Endothelial cell of umbilical vein (primary cell): ENCODE data around the gene THAP4. TPM values are rescaled to one million over a fixed set of nuclear protein-coding genes. Genes with fewer than 3 reads are reported as not detected.

Source experiments
- BruUV-seq: library from RNA; stranded (reverse); fragments of 400-500 nt; replicated peaks from 2 replicates; lab custom pipeline; 2021; lab: Mats Ljungman, UMichigan
- CTCF ChIA-PET: fragments of 300-600, 350-600 bp; sonication (Branson Sonifier 250); formaldehyde crosslinking; loops from one replicate; lab custom pipeline; 2021; ENCODE audit warnings: antibody characterized with exemption, inconsistent platforms; lab: Charles Lee
- POLR2A ChIA-PET: fragments of 300-600, 350-600 bp; sonication (Branson Sonifier 250); formaldehyde crosslinking; loops from one replicate; lab custom pipeline; 2021; ENCODE audit warnings: antibody characterized with exemption, inconsistent platforms; lab: Charles Lee
- DNase-seq: peaks from one replicate; pipeline ENCODE4 v3.0.0-alpha.2; 2011; ENCODE audit warnings: low read depth, low spot score
- FAIRE-seq: peaks from 2 replicates; lab custom pipeline; 2011; peaks lifted over from hg19 to GRCh38; lab: Jason Lieb, UNC
- H2AFZ ChIP-seq: 2 replicates; pipeline ENCODE4 v1.6.0; 2012; ENCODE audit warnings: low read depth, low read length, control low read depth, inconsistent platforms
- H3K27ac ChIP-seq: 2 replicates; pipeline ENCODE4 v1.5.1; 2011; ENCODE audit warnings: low read depth, mild to moderate bottlenecking, control low read depth, low read length, moderate library complexity; ENCODE audit not compliant: insufficient read depth
- H3K27me3 ChIP-seq, 2 experiments: 2 replicates each; pipeline versions ENCODE4 v1.6.0 to v1.6.1; 2011; ENCODE audit warnings: low read length in 2 of 2, mixed read lengths in 1 of 2; ENCODE audit not compliant: control insufficient read depth in 2 of 2, insufficient read depth in 2 of 2
- H3K36me3 ChIP-seq, 2 experiments: 2 replicates in 1 of 2; 3 replicates in 1 of 2; pipeline ENCODE4 v1.5.1; 2011; ENCODE audit warnings: low read length in 2 of 2, mild to moderate bottlenecking in 1 of 2, moderate library complexity in 1 of 2; ENCODE audit not compliant: control insufficient read depth in 2 of 2, insufficient read depth in 2 of 2; ENCODE audit errors: extremely low read depth in 1 of 2
- H3K4me1 ChIP-seq: 3 replicates; pipeline ENCODE4 v1.5.1; 2011; ENCODE audit warnings: mild to moderate bottlenecking, low read length; ENCODE audit not compliant: control insufficient read depth, insufficient read depth; ENCODE audit errors: extremely low read depth
- H3K4me2 ChIP-seq: 2 replicates; pipeline ENCODE4 v1.6.1; 2011; ENCODE audit warnings: low read length, control low read depth, mixed read lengths; ENCODE audit not compliant: insufficient read depth
- H3K4me3 ChIP-seq, 3 experiments: fragments of 200-600 bp in 1 of 3; sonication (generic), shearing (Covaris generic) in 1 of 3; replicated peaks in 1 of 3; 2 replicates each; pipeline ENCODE4 v1.5.1; 2011 to 2016; ENCODE audit warnings: control low read depth in 3 of 3, low read length in 3 of 3, mild to moderate bottlenecking in 2 of 3, inconsistent platforms in 1 of 3, low read depth in 1 of 3, moderate library complexity in 1 of 3; ENCODE audit not compliant: insufficient read depth in 1 of 3
- H3K79me2 ChIP-seq: 2 replicates; pipeline ENCODE4 v1.6.0; 2012; ENCODE audit warnings: low read length, inconsistent platforms; ENCODE audit not compliant: control insufficient read depth, insufficient read depth
- H3K9ac ChIP-seq: replicated peaks from 2 replicates; pipeline ENCODE3; 2011; ENCODE audit warnings: low read length, control low read depth; ENCODE audit not compliant: insufficient read depth; ENCODE audit errors: extremely low read depth
- H3K9me1 ChIP-seq: replicated peaks from 3 replicates; pipeline ENCODE4 v1.6.0; 2011; ENCODE audit warnings: mild to moderate bottlenecking, low read length; ENCODE audit not compliant: control insufficient read depth, insufficient read depth; ENCODE audit errors: extremely low read depth
- H3K9me3 ChIP-seq: replicated peaks from 2 replicates; pipeline ENCODE4 v1.5.1; 2012; ENCODE audit warnings: low read length, inconsistent platforms; ENCODE audit not compliant: control insufficient read depth, insufficient read depth
- H4K20me1 ChIP-seq: replicated peaks from 2 replicates; pipeline ENCODE3; 2011; ENCODE audit warnings: mild to moderate bottlenecking, low read length; ENCODE audit not compliant: control insufficient read depth, insufficient read depth; ENCODE audit errors: extremely low read depth
- FOS ChIP-seq: IDR thresholded peaks from 2 replicates; pipeline ENCODE4 v1.6.1; 2011; ENCODE audit warnings: mild to moderate bottlenecking, low read length, moderate library complexity, borderline replicate concordance; ENCODE audit not compliant: insufficient read depth
- MAX ChIP-seq: IDR thresholded peaks from 2 replicates; pipeline ENCODE4 v1.6.1; 2011; ENCODE audit not compliant: insufficient read depth, insufficient read length
- POLR2AphosphoS5 ChIP-seq: IDR thresholded peaks from 2 replicates; pipeline ENCODE4 v1.6.1; 2012; ENCODE audit warnings: low read depth, mild to moderate bottlenecking, control low read depth, low read length, moderate library complexity; ENCODE audit not compliant: insufficient read depth
- dilution Hi-C: fragments of 300-500 bp; cut with MboI; formaldehyde crosslinking; loops from one replicate; pipeline ENCODE4 v1.15.0; 2019; ENCODE audit warnings: low sequenced_read_pairs; ENCODE audit not compliant: extremely low pct_ligation_motif_present
- intact Hi-C: fragments of 100-400 bp; cut with micrococcal nuclease; formaldehyde crosslinking; loops from one replicate; pipeline ENCODE4 v1.10.0; 2022
- polyA plus RNA-seq, 4 experiments: library from polyadenylated mRNA; depleted of rRNA in 3 of 4; stranded (reverse) in 3 of 4; unstranded in 1 of 4; fragments of >200 nt; gene quantifications; 2 replicates each; pipeline versions ENCODE4 v1.2.1 to v1.2.3, GENCODE V29; 2011 to 2012; ENCODE audit warnings: missing spikeins in 1 of 4
- total RNA-seq: library from RNA; stranded (reverse); gene quantifications from 2 replicates; pipeline ENCODE4 v1.2.3, GENCODE V29; 2021

THAP4 gene
- total and polyA plus RNA-seq, 2 donors (not counting 3 experiments of a cell fraction or from before 2014, with no cell fraction given), result 45.4 to 47.4 TPM

GRCh38 chr2:241545523-241546473, 91.2 kb downstream of the THAP4 start:
- no peak for FAIRE-seq
- no peak overlapping the region for H3K27ac ChIP-seq
- H4K20me1 ChIP-seq, result no peaks in the 10 kb centered on the region
- peaks cover 39% of the 10 kb centered on the region for H3K4me1 ChIP-seq
- H3K36me3 ChIP-seq, result no peaks in the 10 kb centered on the region
- no peak overlapping the region for H3K4me3 ChIP-seq
- no peaks in the 10 kb centered on the region for H3K79me2 ChIP-seq
- TF ChIP-seq FOS (no peak), MAX (no peak)
- no peaks in the 10 kb centered on the region for H3K9me3 ChIP-seq
- dilution Hi-C loops (no loop called here), intact Hi-C loops (no loop called here)
- H3K4me2 ChIP-seq, result peak overlapping the region; percentile 26
- BruUV-seq, result no TSS peak
- H3K9me1 ChIP-seq, result no peaks in the 10 kb centered on the region
- ChIA-PET POLR2A (interaction anchor here (0.5 kb wide), 1 partner anchor 14 kb away, joined by 3 read pairs; no protein-coding TSS in a partner anchor), CTCF (interaction anchor here (2.2 kb wide), 1 partner anchor 38 kb away, joined by 6 read pairs; the partner anchor contains the start of gene STK25)
- no peaks in the 10 kb centered on the region for H3K27me3 ChIP-seq
- no peak overlapping the region for H3K9ac ChIP-seq
- no peak for DNase-seq
- H2AFZ ChIP-seq, result peak overlapping the region; percentile 18

GRCh38 chr2:241545106-241545505, 91.9 kb downstream of the THAP4 start:
- FAIRE-seq (peak; percentile 85), DNase-seq (peak; percentile 46)
- ChIA-PET POLR2A (interaction anchor here (0.5 to 0.6 kb wide), 2 partner anchors 11 to 15 kb away, joined by 3 to 4 read pairs; no protein-coding TSS in a partner anchor), CTCF (interaction anchor here (1.3 kb wide), 1 partner anchor 16 kb away, joined by 3 read pairs; no protein-coding TSS in a partner anchor)
- TF ChIP-seq FOS (no peak), POLR2AphosphoS5 (peak; percentile 12)
- Histone ChIP-seq H3K27ac (no peak overlapping the region), H3K36me3 (no peaks in the 10 kb centered on the region), H3K4me2 (peak overlapping the region; percentile 26), H3K9ac (no peak overlapping the region), H3K9me3 (no peaks in the 10 kb centered on the region), H2AFZ (peak overlapping the region; percentile 18), H3K27me3 (no peaks in the 10 kb centered on the region), H3K4me3 (no peak overlapping the region), H3K9me1 (no peaks in the 10 kb centered on the region), H3K4me1 (peaks cover 39% of the 10 kb centered on the region), H3K79me2 (no peaks in the 10 kb centered on the region), H4K20me1 (no peaks in the 10 kb centered on the region)
- intact Hi-C loops (no loop called here), dilution Hi-C loops (no loop called here)
- no TSS peak for BruUV-seq
